ENCODE data around the gene C12orf57. TPM values are rescaled to one million over a fixed set of nuclear protein-coding genes. Genes with fewer than 3 reads are reported as not detected.

C12orf57 gene
- polyA plus RNA-seq, 3 donors: 146 to 155 (median 153) TPM

DNA sequence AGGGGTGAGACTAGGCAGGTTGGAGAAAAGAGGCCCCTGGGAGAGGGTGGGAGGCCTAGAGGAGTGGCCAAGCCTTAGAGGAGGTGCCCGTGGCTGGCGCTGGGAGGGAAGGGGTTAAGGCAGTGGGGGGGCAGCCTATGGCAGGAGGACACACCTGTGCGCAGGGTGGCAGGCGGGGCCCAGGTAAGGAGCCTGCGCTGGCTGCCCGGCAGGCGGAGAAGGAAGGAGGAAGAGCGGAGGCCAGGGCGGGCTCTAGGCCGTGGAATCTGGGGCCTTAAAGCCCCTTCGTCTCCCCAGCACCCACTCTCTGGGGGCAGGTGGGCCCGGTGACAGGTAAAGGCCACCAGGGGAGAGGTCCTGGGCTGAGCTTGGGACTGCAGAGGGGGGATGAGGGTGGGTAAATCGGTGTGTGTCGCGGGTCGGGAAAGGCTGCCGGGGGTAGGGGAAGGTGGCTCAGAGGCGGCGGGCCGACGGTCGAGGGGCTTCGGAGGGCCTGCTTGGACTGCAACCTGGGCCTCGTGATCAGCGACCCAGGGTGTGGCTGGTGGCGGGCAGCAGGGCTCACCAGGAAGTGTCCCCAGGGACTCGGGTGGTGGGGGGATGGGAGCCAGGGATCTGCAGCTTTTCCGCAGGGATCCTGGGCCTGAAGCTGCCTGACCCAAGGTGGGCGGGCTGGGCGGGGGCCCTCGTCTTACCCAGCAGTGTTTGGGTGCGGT lies 19.4 kb downstream of the C12orf57 start:
- DNase-seq (ENCODE audit: low read depth in 3 of 3, low spot score in 2 of 3): no peak

DNA sequence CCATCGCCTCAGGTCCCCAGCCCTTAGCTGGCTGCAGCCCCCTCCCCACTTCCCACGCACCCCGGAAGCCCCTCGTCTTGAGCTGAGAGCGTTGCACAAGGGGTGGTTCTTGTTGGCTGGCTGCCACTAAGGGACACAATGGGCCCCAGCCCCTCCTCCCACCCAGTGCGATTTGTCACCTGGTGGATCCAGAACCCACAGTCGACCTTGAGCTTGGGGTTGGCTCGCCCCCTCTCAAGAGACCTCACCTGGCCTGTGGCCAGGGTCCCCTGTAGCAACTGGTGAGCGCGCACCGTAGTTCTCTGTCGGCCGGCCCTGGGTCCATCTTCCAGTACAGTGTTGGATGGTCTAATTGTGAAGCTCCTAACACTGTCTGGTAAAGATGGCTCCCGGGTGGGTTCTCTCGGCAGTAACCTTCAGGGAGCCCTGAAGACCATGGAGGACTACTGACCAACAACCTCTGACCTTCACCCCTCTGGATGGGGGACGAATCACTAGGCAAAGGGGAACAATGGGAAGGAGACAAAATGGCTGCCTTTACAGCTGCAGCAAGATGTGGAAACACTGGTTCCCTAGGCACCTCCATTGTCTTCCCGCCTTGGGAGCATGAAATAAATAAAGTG lies 20.1 kb downstream of the C12orf57 start:
- DNase-seq (ENCODE audit: low read depth in 3 of 3, low spot score in 2 of 3): no peak

DNA sequence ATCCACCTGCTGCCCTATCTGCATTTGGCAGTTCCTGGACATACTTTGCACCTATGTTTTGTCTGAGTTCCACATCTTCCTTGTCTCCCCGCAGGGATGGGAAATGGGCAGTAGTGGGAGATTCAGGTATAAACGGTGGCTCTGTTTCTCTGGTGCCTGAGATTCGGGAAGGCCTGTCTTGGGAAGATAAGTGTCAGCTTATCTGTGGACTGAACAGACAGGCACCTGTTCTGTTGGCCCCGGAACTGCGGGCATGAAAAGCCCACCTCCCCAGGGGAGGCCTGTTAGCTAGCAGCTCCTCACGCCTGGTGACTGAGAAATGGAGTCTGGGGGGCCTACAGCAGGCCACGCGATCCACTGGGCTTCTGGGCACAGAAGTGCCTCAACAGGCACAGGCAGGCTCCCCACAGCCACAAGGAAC lies 20.8 kb downstream of the C12orf57 start:
- DNase-seq (ENCODE audit: low read depth in 3 of 3, low spot score in 2 of 3): no peak

DNA sequence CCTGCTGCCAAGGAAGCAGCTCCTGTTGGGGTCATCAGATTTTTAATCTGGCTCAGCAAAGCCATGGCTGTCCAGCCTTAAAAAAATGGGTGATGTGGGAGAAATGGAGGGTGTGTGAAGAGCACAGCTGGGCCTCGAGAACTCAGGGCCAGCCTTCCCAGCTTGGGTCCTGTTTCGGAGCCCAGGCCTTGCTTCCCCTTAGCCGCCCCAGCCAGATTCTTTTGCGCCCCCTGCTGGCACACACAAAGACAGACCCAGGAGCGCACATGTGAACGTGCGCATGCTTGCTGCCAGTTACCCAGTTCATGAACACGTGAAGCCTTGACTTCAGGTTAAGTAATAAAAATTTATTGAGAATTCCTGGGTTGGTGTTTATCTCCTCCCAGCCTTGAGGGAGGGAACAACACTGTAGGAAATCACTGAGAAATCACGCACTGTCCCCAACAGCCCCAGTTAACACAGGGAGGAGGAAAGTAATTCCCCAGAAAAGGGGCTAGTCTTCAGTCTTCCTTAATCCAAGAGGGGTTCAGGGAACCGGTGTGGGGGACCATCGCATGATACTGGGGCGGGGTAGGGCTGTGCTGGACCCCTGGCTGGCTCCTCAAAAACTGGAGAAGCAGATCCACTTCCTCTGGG lies 21.3 kb downstream of the C12orf57 start:
- peak in 2 of 3 donors; percentile 69 to 76 for DNase-seq (ENCODE audit: low read depth in 3 of 3, low spot score in 2 of 3)

DNA sequence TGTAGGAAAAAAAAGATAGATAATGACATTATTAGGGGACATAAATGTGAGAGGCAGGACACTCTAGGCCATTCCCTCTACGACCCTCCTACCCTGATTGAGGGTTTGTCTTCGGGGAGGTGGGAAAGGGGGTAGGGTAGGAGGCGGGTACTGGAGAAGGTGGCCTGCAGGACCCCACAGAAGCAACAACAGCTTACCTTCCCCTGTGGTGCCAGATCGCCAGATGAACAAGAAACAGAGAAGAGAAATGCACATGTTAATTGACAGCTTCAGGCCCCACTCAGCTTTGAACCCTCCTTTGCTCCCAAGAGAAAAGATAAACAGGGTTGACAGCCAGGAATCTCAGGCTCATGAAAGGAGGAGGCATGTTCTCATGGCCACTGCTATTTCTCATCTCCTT lies 21.9 kb downstream of the C12orf57 start:
- no peak for DNase-seq (ENCODE audit: low read depth in 3 of 3, low spot score in 2 of 3)

DNA sequence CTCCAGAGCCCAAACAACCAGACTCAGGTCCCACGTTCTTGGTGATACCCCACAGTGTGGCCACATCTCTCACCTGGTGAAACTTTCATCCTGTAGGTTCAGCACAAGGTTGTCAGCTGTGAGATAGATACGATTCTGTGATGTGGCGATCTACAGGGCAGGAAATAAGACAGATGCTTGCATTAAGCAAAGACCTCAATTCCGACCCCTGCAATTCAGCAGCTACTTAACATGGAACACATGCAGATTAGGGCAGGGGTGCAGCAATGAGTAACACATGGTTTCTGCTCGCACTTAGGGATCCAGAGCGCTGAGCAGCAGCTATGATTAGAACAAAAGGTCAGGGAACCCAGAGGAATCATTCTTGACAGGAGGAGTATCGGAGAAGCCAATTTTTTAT lies 22.5 kb downstream of the C12orf57 start:
- DNase-seq (ENCODE audit: low read depth in 3 of 3, low spot score in 2 of 3): no peak

DNA sequence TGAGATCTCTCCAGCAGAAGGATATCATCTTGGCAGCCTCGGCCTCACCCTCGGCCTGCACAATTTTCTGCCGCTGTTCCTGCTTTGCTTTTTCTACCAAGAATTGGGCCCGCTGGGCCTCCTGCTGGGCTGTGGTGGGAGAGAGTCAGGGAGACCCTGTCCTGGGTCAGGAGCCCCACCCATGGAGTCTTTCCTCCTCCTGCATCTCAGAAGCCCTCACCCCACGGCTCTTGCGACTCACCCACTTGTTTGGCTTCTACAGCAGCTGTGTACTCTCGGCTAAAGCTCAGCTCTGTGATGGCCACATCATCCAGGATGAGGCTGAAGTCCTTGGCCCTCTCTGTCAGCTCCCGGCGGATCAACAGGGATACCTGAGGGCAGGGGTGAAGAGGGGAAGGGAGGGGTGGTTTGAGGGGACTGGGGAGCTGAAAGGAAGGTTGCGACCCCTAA lies 23.9 kb downstream of the C12orf57 start:
- DNase-seq (ENCODE audit: low read depth in 3 of 3, low spot score in 2 of 3): no peak

DNA sequence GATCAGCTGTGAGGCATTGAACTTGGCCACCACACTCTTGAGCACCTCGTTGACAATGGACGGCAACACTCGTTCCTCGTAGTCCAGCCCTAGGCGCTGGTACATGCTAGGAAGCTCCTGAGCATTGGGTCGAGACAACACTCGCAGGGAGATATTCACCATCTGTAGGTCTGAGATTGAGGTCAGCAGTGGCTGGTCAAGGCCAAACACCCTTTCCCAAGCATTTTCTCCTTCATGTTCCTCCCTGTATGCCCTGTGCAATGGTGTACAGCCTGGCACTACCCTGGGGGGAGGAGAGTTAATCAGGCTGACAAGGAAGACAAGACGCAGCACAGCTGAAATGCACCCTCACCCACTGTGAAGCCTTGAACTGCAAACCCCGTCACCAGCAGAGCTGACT lies 24.6 kb downstream of the C12orf57 start:
- DNase-seq (ENCODE audit: low read depth in 3 of 3, low spot score in 2 of 3): no peak

DNA sequence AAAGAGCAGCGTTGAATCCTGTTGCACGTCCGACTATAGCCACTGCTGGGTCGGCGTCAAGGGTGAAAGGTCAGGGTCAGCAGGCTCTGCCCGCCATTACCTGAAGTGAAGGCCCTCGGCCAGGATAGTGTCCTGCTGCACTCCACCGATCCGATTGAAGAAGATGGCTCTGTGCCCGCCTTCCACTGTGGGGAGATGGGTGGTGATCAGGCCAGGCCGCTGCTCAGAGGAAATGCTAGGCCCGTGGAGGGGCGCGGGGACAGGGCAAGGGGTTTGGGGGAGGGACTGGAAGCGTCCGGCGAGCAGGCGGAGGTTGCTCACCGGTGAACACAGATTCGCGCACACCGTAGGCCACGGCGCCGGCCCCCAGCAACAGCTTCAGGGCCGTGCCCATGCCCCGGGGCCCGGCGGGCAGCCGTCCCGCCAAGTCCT lies 26.3 kb downstream of the C12orf57 start:
- DNase-seq (ENCODE audit: low read depth in 3 of 3, low spot score in 2 of 3): no peak

DNA sequence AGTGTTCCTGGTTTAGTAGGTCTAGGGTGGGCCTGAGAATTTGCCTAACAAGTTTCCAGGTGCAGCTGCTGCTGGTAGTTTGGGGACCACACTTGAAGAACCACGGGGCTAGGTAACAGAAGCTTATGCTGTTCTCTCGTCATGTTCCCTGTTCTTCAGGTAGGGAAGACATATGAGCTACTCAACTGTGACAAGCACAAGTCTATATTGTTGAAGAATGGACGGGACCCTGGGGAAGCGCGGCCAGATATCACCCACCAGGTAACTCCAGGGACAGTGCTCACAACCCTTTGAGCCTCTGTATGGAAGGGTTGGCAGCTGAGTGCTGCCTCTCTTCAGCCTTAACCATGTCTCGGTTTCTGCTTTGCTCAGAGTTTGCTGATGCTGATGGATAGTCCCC lies 30.4 kb downstream of the C12orf57 start:
- no peak for DNase-seq (ENCODE audit: low read depth in 3 of 3, low spot score in 2 of 3)

DNA sequence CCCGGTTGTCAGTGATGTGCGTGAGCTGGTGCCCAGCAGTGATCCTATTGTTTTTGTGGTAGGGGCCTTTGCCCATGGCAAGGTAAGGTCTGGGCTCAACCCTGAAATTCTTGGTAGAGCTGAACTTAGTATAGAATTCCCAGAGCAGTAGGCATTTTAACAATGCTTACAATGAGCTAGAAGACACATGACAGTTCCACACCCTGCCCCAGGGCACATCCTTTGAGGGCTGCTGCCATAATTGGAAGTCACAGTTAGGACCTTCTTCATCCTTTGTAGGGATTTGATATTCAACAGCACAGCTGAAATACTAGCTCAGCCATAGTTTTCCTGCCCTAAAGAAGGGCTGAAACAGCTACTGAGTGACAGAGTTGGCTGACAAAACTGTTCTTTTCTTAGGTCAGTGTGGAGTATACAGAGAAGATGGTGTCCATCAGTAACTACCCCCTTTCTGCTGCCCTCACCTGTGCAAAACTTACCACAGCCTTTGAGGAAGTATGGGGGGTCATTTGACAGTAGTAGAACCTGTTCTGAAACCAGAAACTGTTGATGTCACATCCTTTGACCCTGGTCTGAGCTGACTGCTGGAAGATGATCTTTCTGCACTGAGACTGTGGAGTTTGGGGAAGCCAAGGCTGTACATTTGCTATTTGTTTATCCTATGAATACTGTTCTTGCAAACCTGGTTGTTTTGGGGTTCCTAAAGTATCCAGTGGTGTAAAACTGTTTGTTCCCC lies 31.6 kb downstream of the C12orf57 start:
- DNase-seq (ENCODE audit: low read depth in 3 of 3, low spot score in 2 of 3): no peak

DNA sequence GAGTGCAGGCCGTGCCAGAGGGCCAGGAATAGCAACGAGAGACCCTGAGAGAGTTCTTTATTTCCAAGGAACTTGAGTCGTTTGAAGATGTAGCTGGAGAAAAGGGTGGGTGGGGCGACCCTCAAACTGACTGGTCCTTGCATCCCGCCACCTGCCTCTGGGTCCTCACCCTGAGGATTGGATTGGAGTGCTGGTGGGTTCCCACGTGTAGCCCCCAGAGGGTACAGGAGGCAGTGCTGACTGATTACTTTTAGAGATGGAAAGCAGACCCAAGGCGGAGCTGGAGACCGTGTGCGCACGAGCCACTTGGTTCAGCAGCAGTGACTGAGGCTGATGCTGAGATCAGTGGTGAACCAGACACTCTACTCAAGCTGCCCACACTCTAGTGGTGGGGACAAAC lies 33.8 kb downstream of the C12orf57 start:
- DNase-seq (ENCODE audit: low read depth in 3 of 3, low spot score in 2 of 3): no peak

DNA sequence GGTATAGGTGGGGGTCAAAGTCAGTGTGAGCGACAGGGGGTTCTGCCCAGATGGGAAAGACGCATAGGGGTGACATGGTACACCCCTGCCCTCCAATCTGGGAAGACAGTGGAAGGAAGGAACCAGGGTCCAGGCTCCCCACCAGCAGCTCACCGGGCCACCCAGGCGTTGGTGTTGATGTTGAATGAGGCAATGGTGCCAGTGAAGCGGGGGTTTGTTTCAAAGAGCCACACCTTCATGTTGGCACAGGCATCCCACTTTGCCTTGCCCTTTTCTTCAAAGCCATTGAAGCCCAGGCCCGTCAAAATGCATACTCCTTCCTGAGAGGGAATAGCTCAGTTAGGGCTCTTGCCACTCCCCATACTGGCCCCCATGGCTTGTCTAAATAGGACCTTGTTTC lies 34.4 kb downstream of the C12orf57 start:
- DNase-seq (ENCODE audit: low read depth in 3 of 3, low spot score in 2 of 3): no peak

DNA sequence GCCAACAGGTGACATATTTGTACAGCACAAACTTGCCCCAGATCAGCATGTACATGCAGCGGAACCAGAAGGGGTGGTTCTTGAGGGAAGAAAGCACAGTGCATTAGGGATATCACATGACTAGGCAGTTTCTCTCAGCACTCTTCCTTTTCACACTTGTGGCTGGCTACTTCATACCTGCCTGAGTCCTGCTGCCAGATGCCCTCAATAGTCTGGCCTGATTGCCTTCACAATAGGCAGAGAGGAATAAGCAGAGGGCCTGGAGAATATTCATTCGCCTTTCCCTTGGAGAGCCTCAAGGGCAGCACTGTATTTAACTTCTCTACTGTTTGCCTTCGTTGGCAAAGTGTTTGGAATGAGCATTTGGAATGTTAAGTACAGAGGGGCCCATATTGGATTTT lies 34.8 kb downstream of the C12orf57 start:
- DNase-seq (ENCODE audit: low read depth in 3 of 3, low spot score in 2 of 3): no peak

DNA sequence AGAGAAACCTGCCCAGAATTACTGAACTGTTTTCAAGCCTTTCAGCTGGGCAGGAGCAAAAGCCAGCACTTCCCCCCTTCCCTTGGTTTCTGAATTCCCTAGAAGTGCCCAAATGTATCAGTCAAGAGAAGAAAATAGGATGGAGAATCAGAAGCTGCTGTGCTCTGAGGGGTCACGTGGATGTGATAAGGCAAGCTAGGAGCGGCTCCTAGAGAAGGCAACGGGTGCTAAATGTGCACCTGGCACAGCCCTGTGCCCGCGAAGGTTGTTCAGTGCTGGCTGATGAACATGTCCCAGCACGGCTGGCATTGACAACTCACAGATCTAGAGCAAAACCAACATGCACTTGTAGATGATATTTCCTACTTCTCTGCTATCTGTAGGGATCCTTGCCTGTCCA lies 35.2 kb downstream of the C12orf57 start:
- no peak for DNase-seq (ENCODE audit: low read depth in 3 of 3, low spot score in 2 of 3)

DNA sequence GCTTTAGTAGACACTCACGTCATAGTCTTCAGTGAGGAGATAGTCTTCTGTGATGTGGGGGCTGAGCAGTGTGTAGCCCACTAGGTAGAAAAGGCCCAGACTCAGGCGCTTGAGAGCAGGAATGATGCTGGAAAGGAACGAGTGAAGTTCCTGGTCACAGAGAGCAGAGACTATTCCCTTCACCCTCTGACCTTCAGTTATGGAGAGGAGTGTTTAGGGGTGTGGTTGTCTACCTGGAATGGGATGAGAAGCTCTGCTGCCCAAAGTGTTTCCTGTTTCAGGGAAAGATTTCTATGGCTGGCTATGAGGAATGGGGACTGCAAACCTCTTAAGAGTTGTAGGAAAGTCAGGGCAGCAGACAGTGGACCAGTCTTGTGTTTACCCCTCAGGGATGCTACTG lies 35.6 kb downstream of the C12orf57 start:
- no peak for DNase-seq (ENCODE audit: low read depth in 3 of 3, low spot score in 2 of 3)

DNA sequence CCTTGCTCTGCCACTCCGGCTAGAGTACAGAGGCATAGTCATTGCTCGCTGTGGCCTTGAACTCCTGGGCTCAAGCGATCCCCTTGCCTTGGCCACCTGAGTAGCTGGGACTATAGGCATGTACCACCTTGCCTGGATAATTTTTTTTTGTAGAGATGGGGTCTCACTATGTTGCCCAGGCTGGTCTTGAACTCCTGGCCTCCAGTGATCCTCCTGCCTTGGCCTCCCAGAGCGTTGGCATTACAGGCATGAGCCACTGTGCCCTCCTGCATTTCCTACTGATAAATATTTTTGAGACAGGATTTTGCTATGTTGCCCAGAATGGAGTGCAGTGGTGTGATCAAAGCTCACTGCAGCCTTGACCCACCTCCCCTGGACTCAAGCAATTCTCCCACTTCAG lies 36.3 kb downstream of the C12orf57 start:
- no peak for DNase-seq (ENCODE audit: low read depth in 3 of 3, low spot score in 2 of 3)

DNA sequence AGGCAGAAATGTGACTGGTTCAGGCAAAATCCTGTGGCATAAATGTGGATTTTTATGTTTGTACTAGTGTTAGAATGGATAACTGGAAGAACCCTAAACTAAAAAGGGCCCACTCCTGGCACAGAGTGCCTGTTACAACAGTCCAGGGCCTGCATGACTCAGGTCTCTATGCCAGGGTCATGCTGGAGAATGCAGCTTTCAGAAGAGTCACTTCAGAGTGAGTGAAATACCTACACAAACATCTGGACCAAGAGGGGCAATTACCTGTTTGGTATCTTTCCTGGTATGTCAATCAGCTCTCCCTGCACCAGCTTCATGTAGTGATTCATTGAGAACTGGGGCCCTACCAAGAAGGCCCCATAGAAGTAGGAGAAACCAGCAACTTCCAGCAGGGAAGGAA lies 36.9 kb downstream of the C12orf57 start:
- no peak for DNase-seq (ENCODE audit: low read depth in 3 of 3, low spot score in 2 of 3)

DNA sequence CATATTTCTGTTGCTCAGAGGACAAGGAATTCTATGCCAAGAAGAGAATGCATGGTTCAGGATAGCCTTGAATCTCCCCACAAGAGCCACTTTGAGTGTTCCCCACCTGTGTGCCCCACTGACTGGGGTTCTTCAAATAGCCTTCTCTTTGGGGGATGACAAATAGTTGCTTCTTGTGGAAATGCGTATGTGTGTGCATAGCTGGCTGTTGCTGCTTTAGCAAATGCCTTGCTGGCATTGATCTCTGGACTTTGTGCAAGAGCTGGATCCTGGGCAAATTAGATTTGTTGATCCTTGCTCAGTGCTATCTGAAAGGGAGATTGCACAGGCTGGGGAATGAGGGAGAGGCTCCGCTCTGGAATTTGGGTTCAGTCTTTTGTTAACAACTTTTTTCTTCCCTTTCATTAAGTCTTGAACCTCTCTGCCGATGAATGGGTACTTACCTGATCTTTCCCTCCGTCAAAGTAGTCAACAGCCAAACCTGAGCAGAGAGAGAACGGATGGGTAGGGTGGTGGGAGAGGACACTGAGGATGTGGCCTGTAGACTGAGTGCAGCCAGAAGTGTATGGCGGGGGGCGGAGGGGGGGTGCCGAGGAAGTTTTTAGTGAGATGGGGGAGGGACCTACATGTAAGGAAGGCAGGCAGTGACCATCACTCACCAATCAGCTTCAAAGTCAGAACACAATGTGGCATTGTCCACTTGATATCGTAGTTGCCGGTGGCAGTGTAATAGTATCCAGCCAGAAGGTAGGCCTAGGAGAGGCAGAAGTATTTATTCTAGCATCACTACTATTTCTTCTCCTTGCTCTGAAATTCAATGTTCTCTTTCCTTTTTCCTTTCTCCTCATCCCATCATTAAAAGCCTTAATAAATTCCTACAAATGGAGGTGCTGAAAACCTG lies 37.6 kb downstream of the C12orf57 start:
- DNase-seq (ENCODE audit: low read depth in 3 of 3, low spot score in 2 of 3): no peak

DNA sequence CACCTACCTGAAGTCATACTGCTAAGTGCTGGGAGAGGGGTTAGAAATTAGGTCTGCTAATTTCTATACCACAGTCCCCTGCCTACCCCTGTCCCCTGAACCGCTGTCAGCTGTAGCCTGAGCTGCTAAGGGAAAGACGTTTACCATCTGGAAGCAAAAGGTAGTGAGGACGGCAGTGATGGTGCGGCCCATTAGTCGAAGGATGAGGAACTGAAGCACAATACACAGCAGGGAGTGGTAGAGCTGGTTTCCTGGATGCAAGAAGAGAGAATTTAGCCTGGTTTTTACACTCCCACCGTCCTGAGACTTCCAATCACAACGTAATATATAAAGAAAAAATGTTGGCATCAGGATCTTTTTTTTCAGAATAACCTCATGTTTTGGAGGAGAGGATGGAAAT lies 38.7 kb downstream of the C12orf57 start:
- no peak for DNase-seq (ENCODE audit: low read depth in 3 of 3, low spot score in 2 of 3)

All from right renal cortex interstitium (tissue), 3 donors.